ENCODE measurements around the gene EFR3B. TPM values are rescaled to one million over a fixed set of nuclear protein-coding genes. Genes with fewer than 3 reads are reported as not detected.
"Not testable (repeated sequence)": the region's sequence is repeated elsewhere in the genome, so short reads cannot be mapped to it uniquely, and the experiment has no call there.

EFR3B gene
- total RNA-seq, 1 experiment from 2014 or later = not detected

GRCh38 chr2:25125976-25126375, 84.1 kb downstream of the EFR3B start:
- H3K4me3 ChIP-seq = no peak overlapping the region
- H3K4me1 ChIP-seq (replicated peaks; ENCODE audit: insufficient read depth) = no peaks in the 10 kb centered on the region
- H3K79me2 ChIP-seq (ENCODE audit: low read depth) = no peaks in the 10 kb centered on the region
- DNase-seq = no peak
- ChIA-PET POLR2A (ENCODE audit: unreplicated experiment) (no interaction called here), CTCF (no interaction called here)
- no peaks in the 10 kb centered on the region for H3F3A ChIP-seq (ENCODE audit: insufficient read depth, low read depth)
- intact Hi-C loops (cut with micrococcal nuclease; ENCODE audit: unreplicated experiment) = no loop called here
- no peaks in the 10 kb centered on the region for H4K20me1 ChIP-seq (ENCODE audit: insufficient read depth)
- H3K36me3 ChIP-seq (ENCODE audit: low read depth) = no peaks in the 10 kb centered on the region
- H2AFZ ChIP-seq = no peak overlapping the region
- H3K9me2 ChIP-seq (ENCODE audit: insufficient read depth) = no peaks in the 10 kb centered on the region
- no peaks in the 10 kb centered on the region for H3K9me3 ChIP-seq (ENCODE audit: insufficient read depth, low read depth)
- TF ChIP-seq CTCF (conservative IDR thresholded peaks at IDR 0.05) (no peak), EZH2 (IDR thresholded peaks at IDR 0.05; ENCODE audit: low read depth) (no peak)
- no peak overlapping the region for H3K27ac ChIP-seq
- peaks cover 28% of the 10 kb centered on the region for H3K27me3 ChIP-seq (ENCODE audit: insufficient read depth, low read depth)
- BruUV-seq (replicated peaks) = no TSS peak
- no peak overlapping the region for H3K4me2 ChIP-seq

GRCh38 chr2:25127071-25127470, 85.2 kb downstream of the EFR3B start:
- H2AFZ ChIP-seq; H3K9me3 ChIP-seq (ENCODE audit: insufficient read depth, low read depth); BruUV-seq (replicated peaks); H3K4me3 ChIP-seq; intact Hi-C loops (cut with micrococcal nuclease; ENCODE audit: unreplicated experiment); H3K27ac ChIP-seq; POLR2A ChIA-PET (ENCODE audit: unreplicated experiment); H3K4me2 ChIP-seq; H4K20me1 ChIP-seq (ENCODE audit: insufficient read depth); H3K4me1 ChIP-seq (replicated peaks; ENCODE audit: insufficient read depth); H3K36me3 ChIP-seq (ENCODE audit: low read depth); H3K79me2 ChIP-seq (ENCODE audit: low read depth); H3K9me2 ChIP-seq (ENCODE audit: insufficient read depth); H3F3A ChIP-seq (ENCODE audit: insufficient read depth, low read depth); DNase-seq: not testable (repeated sequence)
- peaks cover 25% of the 10 kb centered on the region for H3K27me3 ChIP-seq (ENCODE audit: insufficient read depth, low read depth)
- CTCF ChIA-PET = interaction anchor here (0.7 to 0.9 kb wide), 2 partner anchors 36 to 152 kb away, joined by 4 to 10 read pairs; no protein-coding TSS in a partner anchor

- Histone ChIP-seq H3K4me3 (no peak overlapping the region), H3K9me3 (ENCODE audit: insufficient read depth, low read depth) (no peaks in the 10 kb centered on the region), H3K79me2 (ENCODE audit: low read depth) (no peaks in the 10 kb centered on the region), H3K27ac (no peak overlapping the region), H3K36me3 (ENCODE audit: low read depth) (no peaks in the 10 kb centered on the region), H3K27me3 (ENCODE audit: insufficient read depth, low read depth) (peaks cover 25% of the 10 kb centered on the region), H3K9me2 (ENCODE audit: insufficient read depth) (no peaks in the 10 kb centered on the region), H4K20me1 (ENCODE audit: insufficient read depth) (no peaks in the 10 kb centered on the region), H3K4me2 (no peak overlapping the region), H3K4me1 (replicated peaks; ENCODE audit: insufficient read depth) (no peaks in the 10 kb centered on the region), H2AFZ (no peak overlapping the region), H3F3A (ENCODE audit: insufficient read depth, low read depth) (no peaks in the 10 kb centered on the region)
- DNase-seq = no peak
- intact Hi-C loops (cut with micrococcal nuclease; ENCODE audit: unreplicated experiment) = no loop called here
- no TSS peak for BruUV-seq (replicated peaks)
- TF ChIP-seq CTCF (conservative IDR thresholded peaks at IDR 0.05) (no peak), EZH2 (IDR thresholded peaks at IDR 0.05; ENCODE audit: low read depth) (no peak)
- POLR2A ChIA-PET (ENCODE audit: unreplicated experiment) = interaction anchor here (0.6 kb wide), 1 partner anchor 40 kb away, joined by 3 read pairs; no protein-coding TSS in a partner anchor
- CTCF ChIA-PET = interaction anchor here (0.9 kb wide), 1 partner anchor 152 kb away, joined by 4 read pairs; no protein-coding TSS in a partner anchor
These were observed 85.8 kb downstream of the EFR3B start for GRCh38 chr2:25127646-25128045.

Measured in PC-9 (cell line).